VCaP (cell line): ENCODE results near the gene NBEAL2.
A peak's percentile ranks its signal among the peaks of the same experiment; 100 is the strongest.

Experiments
- H3K27ac ChIP-seq: fragments of 450-650 bp; 2 replicates; pipeline ENCODE4 v1.5.1; 2017
- TF ChIP-seq, protein P1 (sequence below): fragments of 450-650 bp; conservative IDR thresholded peaks from 2 replicates; pipeline ENCODE4 v1.5.1; 2017; ENCODE audit warnings: mild to moderate bottlenecking, moderate library complexity

NBEAL2 gene

DNA sequence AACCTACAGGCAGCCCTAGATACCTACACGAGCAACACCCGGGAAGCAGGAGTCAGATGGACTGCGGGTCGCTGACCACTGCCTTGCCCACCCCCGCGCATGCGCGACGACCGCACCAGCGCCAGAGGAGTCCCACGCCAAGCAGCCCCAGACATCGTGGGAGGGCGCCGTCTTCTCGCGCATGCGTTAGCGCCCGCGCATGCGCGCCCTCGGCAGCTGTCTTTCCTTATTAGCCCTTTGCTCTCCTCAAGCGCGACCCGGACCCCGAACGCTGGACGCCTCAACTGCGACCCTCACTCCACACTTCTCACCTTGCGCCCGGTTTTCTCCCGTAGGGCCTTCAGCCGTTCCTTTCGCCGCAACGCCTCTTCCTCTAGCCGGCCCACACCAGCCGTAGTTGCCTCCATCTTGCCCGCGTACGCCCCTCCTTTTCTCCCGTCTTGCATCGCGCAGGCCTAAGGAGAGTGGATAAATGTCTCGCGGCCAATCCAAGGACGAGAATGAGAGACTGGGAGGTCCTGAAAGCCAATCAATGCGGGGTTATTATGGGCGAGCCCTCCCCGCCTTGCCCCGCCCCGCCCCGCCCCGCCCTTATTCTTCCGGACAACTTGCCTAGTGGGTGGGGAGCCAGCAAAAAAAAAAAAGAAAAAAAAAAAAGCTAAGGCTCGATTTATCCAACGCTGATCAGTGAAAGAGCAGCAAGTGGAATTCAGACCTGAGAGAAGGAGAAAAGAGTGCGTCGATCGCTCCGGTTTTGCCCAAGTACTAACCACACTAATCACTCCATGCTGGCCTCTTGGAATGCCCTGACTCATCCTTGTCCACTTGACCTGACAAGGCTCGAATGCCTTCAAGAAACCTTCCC, 2.9 kb upstream of the NBEAL2 start, which contains the start of gene CCDC12:
TSS of gene CCDC12 (minus strand) at position 420 of the 865 bp plus-strand sequence. CDS start at position 407, 13 bp downstream.
- peak within 1 kb of the TSS; percentile 91 for H3K27ac ChIP-seq
- TF ChIP-seq, protein P1, sequence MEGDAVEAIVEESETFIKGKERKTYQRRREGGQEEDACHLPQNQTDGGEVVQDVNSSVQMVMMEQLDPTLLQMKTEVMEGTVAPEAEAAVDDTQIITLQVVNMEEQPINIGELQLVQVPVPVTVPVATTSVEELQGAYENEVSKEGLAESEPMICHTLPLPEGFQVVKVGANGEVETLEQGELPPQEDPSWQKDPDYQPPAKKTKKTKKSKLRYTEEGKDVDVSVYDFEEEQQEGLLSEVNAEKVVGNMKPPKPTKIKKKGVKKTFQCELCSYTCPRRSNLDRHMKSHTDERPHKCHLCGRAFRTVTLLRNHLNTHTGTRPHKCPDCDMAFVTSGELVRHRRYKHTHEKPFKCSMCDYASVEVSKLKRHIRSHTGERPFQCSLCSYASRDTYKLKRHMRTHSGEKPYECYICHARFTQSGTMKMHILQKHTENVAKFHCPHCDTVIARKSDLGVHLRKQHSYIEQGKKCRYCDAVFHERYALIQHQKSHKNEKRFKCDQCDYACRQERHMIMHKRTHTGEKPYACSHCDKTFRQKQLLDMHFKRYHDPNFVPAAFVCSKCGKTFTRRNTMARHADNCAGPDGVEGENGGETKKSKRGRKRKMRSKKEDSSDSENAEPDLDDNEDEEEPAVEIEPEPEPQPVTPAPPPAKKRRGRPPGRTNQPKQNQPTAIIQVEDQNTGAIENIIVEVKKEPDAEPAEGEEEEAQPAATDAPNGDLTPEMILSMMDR = no peak

DNA sequence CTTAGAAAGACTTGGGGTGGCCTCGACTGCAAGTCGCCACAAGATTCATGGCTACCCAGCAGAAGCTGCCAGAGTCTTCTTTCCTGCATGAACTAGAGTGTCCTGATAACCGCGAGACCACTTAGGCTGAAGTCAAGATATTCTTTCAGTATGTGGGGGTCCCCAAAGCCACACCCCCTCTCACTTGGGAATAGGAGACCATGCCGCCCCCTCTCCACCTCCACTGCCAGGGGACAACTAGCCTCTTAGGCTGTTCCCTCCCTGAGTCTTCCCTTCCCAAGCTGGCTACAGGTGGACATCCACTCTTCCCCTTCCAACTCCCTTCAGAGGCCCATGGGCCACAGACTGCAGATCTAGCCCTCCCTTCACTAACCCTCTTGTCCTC, 1.7 kb upstream of the NBEAL2 start:
- H3K27ac ChIP-seq = peak overlapping the region; percentile 91; the same call in 1 of the 2 replicates
- TF ChIP-seq, protein P1 = no peak

DNA sequence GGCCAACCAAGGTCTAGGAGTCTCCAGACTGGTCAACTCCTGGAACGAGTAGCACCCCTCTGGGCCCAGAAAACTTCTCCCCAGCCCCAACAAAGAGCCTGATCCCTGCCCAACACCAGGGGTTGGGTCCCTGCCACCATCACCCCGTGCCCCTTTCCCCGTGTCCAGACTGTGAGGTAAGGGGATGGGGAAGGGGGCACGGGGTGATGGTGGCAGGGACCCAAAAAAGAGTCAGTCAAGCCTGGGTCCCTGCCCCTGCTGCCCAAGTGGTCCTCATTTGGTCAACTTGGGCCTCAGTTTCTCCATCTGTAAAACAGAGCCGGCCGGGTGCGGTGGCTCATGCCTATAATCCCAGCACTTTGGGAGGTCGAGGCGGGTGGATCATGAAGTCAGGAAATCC, 1.1 kb upstream of the NBEAL2 start:
- TF ChIP-seq, protein P1 = no peak
- peak overlapping the region; percentile 91 for H3K27ac ChIP-seq

DNA sequence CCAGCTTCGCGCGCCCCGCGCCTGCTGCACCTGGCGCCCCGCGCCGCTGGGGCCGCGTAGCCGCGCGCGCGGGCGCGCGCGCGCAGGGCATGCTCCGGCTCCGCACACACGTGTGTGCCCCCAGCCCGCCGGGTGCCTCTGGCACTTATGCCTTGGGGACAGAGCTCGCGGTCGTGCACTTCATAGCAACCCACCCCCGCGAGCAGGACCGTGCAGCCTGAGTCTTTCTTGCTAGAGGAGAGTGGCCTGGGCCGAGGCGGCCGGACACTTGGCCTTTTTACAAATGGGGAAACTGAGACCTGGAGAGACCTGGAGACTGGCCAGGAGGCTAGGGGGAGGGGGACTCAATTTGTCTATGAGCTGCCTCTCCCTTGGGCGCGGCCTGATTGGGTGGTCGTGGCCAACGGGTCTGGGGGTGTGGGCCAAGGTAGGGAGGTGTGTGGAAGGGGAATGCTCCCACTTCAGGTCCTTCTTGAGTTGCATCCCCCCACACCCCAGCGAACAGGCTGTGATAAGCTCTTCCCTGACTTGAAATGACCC, 562 bp downstream of the NBEAL2 start:
- TF ChIP-seq, protein P1 = no peak
- H3K27ac ChIP-seq = peak overlapping the region; percentile 91

DNA sequence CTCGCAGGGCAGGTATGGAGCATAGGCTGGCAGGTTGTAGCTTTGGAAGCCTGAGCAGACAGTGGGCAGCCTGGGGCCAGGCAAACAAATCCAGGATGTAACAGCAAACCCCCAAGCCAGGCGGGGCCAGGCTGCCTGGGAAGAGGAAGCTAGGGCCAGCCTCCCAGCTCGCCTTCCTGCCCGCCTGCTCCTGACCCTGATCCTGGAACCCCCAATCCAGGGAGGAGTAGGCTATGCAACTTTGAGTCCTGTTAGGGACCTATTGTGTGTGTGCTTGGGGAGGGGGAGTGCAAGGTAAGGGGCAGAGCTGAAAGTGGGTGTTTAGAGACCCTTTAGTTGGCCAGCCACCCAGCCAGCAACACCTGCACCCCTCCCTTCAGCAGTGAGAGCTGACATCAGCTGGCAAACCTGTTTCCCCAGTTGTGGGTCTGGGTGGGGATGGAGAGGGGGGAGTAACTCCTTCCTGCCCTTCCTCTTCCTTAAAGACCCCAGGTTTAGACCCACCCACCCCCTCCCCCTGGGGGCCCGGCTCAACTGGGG, 2.5 kb downstream of the NBEAL2 start:
- H3K27ac ChIP-seq = peak overlapping the region; percentile 91
- TF ChIP-seq, protein P1 = no peak

DNA sequence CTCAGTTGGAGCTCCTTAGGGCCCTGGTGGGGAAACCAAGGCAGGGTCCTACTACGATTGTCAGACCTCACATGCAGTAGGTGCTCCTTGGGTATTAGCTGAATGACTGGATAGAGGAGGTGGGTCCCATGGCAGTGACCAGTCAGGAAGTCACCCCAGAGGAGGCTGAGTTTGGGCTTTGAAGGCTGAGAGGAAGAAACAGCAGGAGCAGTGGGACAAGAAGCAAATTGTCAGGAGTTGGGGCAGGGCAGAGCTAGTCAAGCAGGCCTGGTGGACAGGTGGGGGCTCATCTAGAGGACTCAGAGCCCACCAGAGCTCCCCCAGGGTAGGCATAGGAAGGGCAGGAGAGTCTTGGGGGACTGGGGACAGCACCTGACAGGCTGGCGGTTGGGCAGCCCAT, 3.1 kb downstream of the NBEAL2 start:
- peak overlapping the region; percentile 91 for H3K27ac ChIP-seq
- TF ChIP-seq, protein P1 = no peak
